Right atrium auricular region (tissue), 2 donors: ENCODE data around the gene KRTAP5-8. TPM values are rescaled to one million over a fixed set of nuclear protein-coding genes. Genes with fewer than 3 reads are reported as not detected.

Experiments used
- DNase-seq: peaks from one replicate; pipeline ENCODE4 v3.0.0-alpha.2; 2019; ENCODE audit warnings: low spot score
- H3K27ac ChIP-seq, 2 donors: fragments of 200-600 bp; sonication (generic); 1 replicate in 1 of 2; 2 replicates in 1 of 2; pipeline ENCODE4 v1.5.1; 2016 to 2019
- H3K27me3 ChIP-seq, 2 donors: fragments of 200-600 bp; sonication (generic); one replicate each; pipeline versions ENCODE4 v1.5.1 to v1.6.0; 2017 to 2019
- H3K36me3 ChIP-seq: fragments of 200-600 bp; sonication (generic); one replicate; pipeline ENCODE4 v1.5.1; 2016
- H3K4me1 ChIP-seq, 2 donors: fragments of 200-600 bp; sonication (generic); one replicate each; pipeline versions ENCODE4 v1.5.1 to v1.6.0; 2017 to 2019
- H3K4me3 ChIP-seq, 2 donors: fragments of 200-600 bp; sonication (generic); 1 replicate in 1 of 2; 2 replicates in 1 of 2; pipeline ENCODE4 v1.5.1; 2017 to 2019; ENCODE audit warnings: mild to moderate bottlenecking in 1 of 2, moderate library complexity in 1 of 2
- H3K9me3 ChIP-seq, 2 donors: fragments of 200-600 bp; sonication (generic); one replicate each; pipeline ENCODE4 v1.5.1; 2019
- CTCF ChIP-seq, 2 donors: fragments of 200-600 bp; sonication (generic); IDR thresholded peaks; one replicate each; pipeline ENCODE4 v1.5.1; 2019; ENCODE audit warnings: antibody characterized with exemption in 2 of 2
- total RNA-seq, 2 donors: library from RNA; depleted of rRNA; stranded (reverse); fragments of >200 nt; gene quantifications; one replicate each; pipeline ENCODE4 v1.1.0, GENCODE V29; 2016

The KRTAP5-8 gene
- total RNA-seq, 2 donors from 2014 or later = not detected

- Histone ChIP-seq H3K27ac (no peak overlapping the region), H3K4me1 (peaks cover 0 to 9% of the 10 kb centered on the region in 2 donors), H3K4me3 (no peak overlapping the region), H3K36me3 (peaks cover 59% of the 10 kb centered on the region), H3K27me3 (no peaks in the 10 kb centered on the region), H3K9me3 (no peaks in the 10 kb centered on the region)
- no peak for DNase-seq
- TF ChIP-seq CTCF (IDR thresholded peaks at IDR 0.05) = no peak
These were observed 38.7 kb upstream of the KRTAP5-8 start for GRCh38 chr11:71499125-71499524.

GRCh38 chr11:71499546-71499945 lies 38.3 kb upstream of the KRTAP5-8 start:
- H3K27me3 ChIP-seq = no peaks in the 10 kb centered on the region
- no peak for TF ChIP-seq CTCF (IDR thresholded peaks at IDR 0.05)
- no peaks in the 10 kb centered on the region for H3K9me3 ChIP-seq
- H3K27ac ChIP-seq = no peak overlapping the region
- no peak for DNase-seq
- H3K36me3 ChIP-seq = peaks cover 59% of the 10 kb centered on the region
- H3K4me3 ChIP-seq = no peak overlapping the region
- H3K4me1 ChIP-seq = peaks cover 0 to 9% of the 10 kb centered on the region in 2 donors

- TF ChIP-seq CTCF (IDR thresholded peaks at IDR 0.05) = no peak
- H3K4me3 ChIP-seq = no peak overlapping the region
- no peak for DNase-seq
- no peaks in the 10 kb centered on the region for H3K27me3 ChIP-seq
- no peak overlapping the region for H3K27ac ChIP-seq
- no peaks in the 10 kb centered on the region for H3K9me3 ChIP-seq
- H3K36me3 ChIP-seq = peaks cover 54% of the 10 kb centered on the region
- peaks cover 0 to 9% of the 10 kb centered on the region in 2 donors for H3K4me1 ChIP-seq
These were observed 37.2 kb upstream of the KRTAP5-8 start for GRCh38 chr11:71500601-71501021.

- Histone ChIP-seq H3K4me3 (no peak overlapping the region), H3K36me3 (peaks cover 48% of the 10 kb centered on the region), H3K27me3 (no peaks in the 10 kb centered on the region), H3K27ac (no peak overlapping the region), H3K9me3 (no peaks in the 10 kb centered on the region), H3K4me1 (peaks cover 0 to 9% of the 10 kb centered on the region in 2 donors)
- no peak for DNase-seq
- TF ChIP-seq CTCF (IDR thresholded peaks at IDR 0.05) = no peak
These were observed 36.5 kb upstream of the KRTAP5-8 start for GRCh38 chr11:71501071-71501985.

- Histone ChIP-seq H3K4me3 (no peak overlapping the region), H3K36me3 (peaks cover 41% of the 10 kb centered on the region), H3K27me3 (no peaks in the 10 kb centered on the region), H3K9me3 (no peaks in the 10 kb centered on the region), H3K4me1 (peaks cover 0 to 9% of the 10 kb centered on the region in 2 donors), H3K27ac (no peak overlapping the region)
- no peak for DNase-seq
- TF ChIP-seq CTCF (IDR thresholded peaks at IDR 0.05) = no peak
These were observed 35.8 kb upstream of the KRTAP5-8 start for GRCh38 chr11:71502026-71502425.
